Fibroblast of pulmonary artery (primary cell): Measurements from ENCODE around the gene AGTRAP.

Experiments used
- DNase-seq: peaks from one replicate; pipeline ENCODE4 v3.0.0-alpha.2; 2010; ENCODE audit warnings: low read depth
- H3K4me3 ChIP-seq: replicated peaks from 2 replicates; pipeline ENCODE4 v1.5.1; 2011; ENCODE audit warnings: low read depth, mild to moderate bottlenecking, control low read depth, low read length, moderate library complexity
- TF ChIP-seq, protein P1 (sequence below): IDR thresholded peaks from 2 replicates; pipeline ENCODE4 v1.5.1; 2011; ENCODE audit warnings: mild to moderate bottlenecking, control low read depth, low read length, inconsistent platforms; ENCODE audit errors: missing control alignments

Gene AGTRAP

DNA sequence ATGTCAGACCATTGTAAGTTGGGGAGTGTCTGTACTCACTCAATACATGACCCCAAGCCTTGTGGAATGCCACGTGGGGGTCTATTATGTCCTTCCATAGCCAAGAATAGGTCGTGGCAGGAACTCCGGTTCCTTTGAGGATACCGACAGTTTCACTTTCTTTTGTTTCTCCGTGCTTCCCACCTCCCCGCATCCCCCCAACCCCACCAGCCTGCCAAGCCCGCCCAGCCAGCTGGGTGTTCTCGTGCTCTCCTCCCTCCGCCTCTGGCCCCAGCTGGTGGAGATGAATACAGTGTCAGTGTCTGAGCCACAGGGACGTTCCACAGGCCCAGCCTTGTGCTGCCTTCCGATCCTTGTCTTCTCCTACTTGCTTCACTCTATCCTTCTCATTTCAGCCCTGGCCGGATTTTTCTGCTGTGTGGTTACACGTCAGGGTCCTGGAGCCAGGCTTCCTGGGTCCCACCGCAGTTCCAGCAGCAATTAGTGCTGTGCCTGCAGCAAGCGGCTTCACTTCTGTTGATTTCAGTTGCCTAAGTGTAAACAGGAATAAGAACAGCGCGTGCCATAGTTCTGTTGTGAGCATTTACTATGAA, 4.1 kb upstream of the AGTRAP start:
- H3K4me3 ChIP-seq, result peak overlapping the region; percentile 44
- DNase-seq, result peak; percentile 64
- TF ChIP-seq, protein P1, sequence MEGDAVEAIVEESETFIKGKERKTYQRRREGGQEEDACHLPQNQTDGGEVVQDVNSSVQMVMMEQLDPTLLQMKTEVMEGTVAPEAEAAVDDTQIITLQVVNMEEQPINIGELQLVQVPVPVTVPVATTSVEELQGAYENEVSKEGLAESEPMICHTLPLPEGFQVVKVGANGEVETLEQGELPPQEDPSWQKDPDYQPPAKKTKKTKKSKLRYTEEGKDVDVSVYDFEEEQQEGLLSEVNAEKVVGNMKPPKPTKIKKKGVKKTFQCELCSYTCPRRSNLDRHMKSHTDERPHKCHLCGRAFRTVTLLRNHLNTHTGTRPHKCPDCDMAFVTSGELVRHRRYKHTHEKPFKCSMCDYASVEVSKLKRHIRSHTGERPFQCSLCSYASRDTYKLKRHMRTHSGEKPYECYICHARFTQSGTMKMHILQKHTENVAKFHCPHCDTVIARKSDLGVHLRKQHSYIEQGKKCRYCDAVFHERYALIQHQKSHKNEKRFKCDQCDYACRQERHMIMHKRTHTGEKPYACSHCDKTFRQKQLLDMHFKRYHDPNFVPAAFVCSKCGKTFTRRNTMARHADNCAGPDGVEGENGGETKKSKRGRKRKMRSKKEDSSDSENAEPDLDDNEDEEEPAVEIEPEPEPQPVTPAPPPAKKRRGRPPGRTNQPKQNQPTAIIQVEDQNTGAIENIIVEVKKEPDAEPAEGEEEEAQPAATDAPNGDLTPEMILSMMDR, result no peak

DNA sequence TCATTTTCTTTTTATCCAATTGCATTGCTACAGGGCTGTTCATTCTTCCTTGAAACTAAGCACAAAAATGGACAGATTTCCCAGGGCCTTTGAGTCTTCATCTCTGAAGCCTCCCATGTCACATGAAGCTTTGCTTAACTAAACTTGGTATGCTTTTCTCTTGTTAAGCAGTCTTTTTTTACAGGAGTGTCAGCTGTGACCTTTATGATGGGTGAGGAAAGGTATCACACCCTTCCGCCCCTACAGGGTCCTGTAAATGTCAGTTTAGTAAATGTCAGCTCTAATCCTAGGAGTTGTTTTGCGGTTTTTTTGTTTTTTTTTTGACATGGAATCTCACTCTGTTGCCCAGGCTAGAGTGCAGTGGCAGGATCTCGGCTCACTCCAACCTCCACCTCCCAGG, 2.6 kb upstream of the AGTRAP start:
- DNase-seq, result no peak
- no peak overlapping the region for H3K4me3 ChIP-seq
- TF ChIP-seq, protein P1, result no peak

DNA sequence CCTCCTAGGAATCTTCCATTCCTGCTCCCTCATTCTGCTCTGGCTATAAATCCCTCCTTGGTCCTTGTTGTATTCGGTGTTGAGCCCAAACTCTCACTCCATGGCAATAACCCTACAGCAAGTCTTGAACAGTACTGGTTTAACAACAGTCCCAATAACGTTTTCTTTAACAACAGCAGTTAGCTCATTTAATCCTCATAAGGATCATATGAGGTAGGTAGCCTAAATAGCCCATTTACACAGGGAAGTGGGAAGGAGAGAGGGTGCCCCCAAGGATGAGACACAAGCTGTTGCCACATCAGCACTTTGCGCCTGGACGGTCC, 444 bp upstream of the AGTRAP start:
- DNase-seq, result no peak
- peak overlapping the region; percentile 98 for H3K4me3 ChIP-seq
- TF ChIP-seq, protein P1, result no peak

DNA sequence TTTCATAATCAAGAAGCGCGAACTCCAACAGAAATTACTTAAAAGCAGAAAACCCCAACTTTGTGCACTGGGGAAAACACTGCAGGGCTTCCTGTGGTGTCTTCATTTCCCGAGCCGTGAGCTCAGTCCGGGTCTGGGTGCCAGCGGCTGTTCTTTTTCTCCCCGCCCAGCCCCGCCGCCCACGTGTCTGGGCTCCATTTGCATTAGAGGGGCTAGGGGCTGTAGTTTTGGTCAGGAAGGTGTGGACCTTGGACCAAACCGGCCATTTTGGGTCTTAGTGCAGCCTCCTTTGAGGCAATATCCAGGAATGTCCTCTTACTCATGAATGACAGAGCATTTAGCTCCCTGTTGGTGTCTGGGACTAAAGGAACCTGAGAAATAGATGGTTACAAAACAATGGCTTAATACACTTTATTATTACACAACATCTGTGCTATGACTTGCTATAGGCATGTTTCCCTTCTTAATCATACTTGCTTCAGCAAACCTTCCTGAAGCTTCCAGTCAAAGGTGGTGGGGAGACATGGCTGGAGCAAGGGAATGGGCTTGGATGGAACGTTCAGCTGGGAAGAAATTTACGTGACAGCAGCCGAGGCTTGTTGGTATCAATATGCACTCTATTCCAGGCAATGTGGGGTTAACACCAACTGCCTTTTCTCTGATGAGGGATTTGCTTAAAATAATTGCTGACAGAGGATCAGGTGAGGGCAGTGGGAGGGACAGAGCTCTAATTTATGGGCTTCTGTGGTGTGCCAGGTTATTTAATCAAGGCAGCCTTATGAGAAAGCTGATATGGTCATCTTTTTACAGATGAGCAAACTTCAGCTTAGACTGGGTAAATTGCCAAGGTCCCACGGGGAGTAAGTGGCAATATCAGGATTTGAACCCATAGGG, 1.1 kb downstream of the AGTRAP start:
- DNase-seq, result peak; percentile 94
- TF ChIP-seq, protein P1, result no peak
- peak overlapping the region; percentile 98 for H3K4me3 ChIP-seq

DNA sequence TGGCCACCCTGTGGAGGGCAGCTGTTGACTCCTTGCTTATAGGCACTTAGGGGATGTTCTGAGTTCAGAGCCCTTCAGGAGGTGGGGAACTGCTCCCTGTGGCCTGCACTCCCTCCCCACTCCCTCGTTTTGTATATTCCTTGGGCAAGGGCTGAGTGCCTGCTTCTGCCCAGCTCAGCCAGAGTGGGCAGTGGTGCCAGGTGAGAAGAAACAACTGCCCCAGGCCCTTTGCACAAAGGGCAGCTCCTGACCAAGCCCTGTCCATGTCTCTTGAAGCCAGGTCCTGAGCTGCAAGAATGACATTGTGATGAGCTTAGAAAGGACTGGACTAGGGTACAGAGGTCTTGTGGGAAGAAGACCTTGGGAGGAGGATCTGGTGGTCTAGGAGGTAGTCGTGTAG, 2.2 kb downstream of the AGTRAP start:
- H3K4me3 ChIP-seq, result no peak overlapping the region
- TF ChIP-seq, protein P1, result no peak
- no peak for DNase-seq

DNA sequence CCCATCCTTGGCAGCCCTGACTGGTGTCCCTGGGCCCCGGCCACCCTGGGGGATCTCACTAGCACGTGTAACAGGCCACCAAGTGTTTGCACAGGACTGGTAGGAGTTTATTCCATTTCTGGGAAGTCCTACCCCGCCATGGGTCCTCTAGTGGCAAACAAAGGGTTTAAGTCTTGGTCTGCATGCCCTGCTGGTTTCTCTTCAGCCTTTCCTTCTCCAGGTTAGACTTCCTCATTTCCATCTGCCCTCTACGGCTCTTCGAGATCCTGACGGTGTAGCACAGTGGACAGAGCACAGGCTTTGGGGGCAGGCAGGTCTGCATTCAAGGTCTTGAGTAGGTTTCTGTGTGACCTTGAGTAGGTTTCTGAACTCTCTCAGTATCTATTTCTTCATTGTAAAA, 2.8 kb downstream of the AGTRAP start:
- TF ChIP-seq, protein P1, result no peak
- H3K4me3 ChIP-seq, result no peak overlapping the region
- no peak for DNase-seq
